ENCODE data around the gene CTNND1. TPM values are rescaled to one million over a fixed set of nuclear protein-coding genes. Genes with fewer than 3 reads are reported as not detected.

Gene CTNND1
- total and polyA plus RNA-seq, 3 donors from 2014 or later: 134 to 227 (median 178) TPM

DNA sequence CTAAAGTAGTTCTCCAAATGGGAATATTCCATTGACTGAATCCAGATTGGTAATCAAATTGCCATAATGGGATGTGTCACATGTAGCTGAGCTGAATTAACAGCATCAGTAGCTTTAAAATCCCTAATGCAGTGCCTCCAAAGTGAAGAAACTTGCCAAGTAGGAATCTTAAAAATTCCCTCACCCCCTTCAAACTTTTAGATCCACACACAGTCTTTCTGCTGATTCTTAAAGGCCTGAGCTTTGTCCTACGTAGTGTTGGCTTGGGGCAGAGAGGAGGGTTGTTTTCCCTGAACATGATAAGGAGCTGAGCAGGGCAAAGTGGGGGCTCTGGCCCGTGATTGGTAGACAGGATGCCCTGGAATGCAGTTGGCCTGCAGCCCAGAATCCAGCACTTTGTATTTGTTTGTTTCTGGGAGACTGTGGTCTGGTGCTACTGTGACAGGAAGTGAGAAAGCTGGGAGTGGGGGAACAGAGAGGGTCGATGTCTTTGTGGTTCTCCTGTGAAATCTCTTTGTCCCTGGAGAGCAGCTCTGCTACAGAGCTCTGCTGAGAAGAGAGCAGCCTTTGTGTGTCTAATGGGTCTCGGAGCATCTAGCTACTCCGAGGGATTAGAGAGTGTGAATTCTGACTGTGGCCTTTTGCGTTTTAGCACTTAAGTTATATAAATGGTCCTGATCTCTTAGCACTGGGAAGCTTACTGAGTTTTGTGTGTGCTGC is 16.9 kb downstream of the CTNND1 start:
- intact Hi-C loops (cut with DNase I; ENCODE audit: low total_unique reads): no loop called here
- peak; percentile 96 for DNase-seq
- Histone ChIP-seq H3K9me3 (no peaks in the 10 kb centered on the region), H3K4me3 (no peak overlapping the region), H3K4me1 (peaks cover 92% of the 10 kb centered on the region), H3K27ac (peak overlapping the region; percentile 67 to 80), H3K36me3 (ENCODE audit: low read depth, missing control alignments) (no peaks in the 10 kb centered on the region), H3K27me3 (no peaks in the 10 kb centered on the region)
- no peak for TF ChIP-seq POLR2A (IDR thresholded peaks at IDR 0.05)
- TF ChIP-seq, protein P1, sequence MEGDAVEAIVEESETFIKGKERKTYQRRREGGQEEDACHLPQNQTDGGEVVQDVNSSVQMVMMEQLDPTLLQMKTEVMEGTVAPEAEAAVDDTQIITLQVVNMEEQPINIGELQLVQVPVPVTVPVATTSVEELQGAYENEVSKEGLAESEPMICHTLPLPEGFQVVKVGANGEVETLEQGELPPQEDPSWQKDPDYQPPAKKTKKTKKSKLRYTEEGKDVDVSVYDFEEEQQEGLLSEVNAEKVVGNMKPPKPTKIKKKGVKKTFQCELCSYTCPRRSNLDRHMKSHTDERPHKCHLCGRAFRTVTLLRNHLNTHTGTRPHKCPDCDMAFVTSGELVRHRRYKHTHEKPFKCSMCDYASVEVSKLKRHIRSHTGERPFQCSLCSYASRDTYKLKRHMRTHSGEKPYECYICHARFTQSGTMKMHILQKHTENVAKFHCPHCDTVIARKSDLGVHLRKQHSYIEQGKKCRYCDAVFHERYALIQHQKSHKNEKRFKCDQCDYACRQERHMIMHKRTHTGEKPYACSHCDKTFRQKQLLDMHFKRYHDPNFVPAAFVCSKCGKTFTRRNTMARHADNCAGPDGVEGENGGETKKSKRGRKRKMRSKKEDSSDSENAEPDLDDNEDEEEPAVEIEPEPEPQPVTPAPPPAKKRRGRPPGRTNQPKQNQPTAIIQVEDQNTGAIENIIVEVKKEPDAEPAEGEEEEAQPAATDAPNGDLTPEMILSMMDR (IDR thresholded peaks at IDR 0.05): no peak
- WGBS, 2 donors: 15 to 24% methylated on average over 6 of the region's 6 CpGs

DNA sequence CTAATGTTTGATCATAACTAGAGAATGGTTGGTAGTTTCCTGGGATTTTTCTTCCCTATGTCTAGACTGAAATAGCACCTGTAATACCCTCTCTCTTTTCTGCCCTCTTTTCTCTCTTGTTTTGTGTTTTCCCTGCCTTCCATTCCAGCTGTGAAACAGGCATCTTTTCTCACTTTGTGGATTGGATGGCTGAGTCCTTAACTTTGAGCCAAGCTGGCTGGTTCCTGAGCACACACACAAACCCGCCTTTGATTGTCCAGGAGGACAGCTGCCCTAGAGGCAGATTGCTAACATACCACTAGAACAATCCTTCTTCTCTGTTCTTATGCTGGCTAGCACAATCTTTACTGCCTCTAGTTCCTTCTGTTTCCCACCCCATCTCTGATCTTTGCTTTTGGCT is 17.7 kb downstream of the CTNND1 start:
- H3K27me3 ChIP-seq: no peaks in the 10 kb centered on the region
- TF ChIP-seq POLR2A (IDR thresholded peaks at IDR 0.05): no peak
- TF ChIP-seq, protein P1 (IDR thresholded peaks at IDR 0.05): no peak
- intact Hi-C loops (cut with DNase I; ENCODE audit: low total_unique reads): no loop called here
- DNase-seq: peak; percentile 62
- H3K36me3 ChIP-seq (ENCODE audit: low read depth, missing control alignments): no peaks in the 10 kb centered on the region
- peak overlapping the region; percentile 67 to 80 for H3K27ac ChIP-seq
- peaks cover 87% of the 10 kb centered on the region for H3K4me1 ChIP-seq
- H3K9me3 ChIP-seq: no peaks in the 10 kb centered on the region
- no peak overlapping the region for H3K4me3 ChIP-seq
- 28 to 32% methylated on average over 1 of the region's 1 CpG for WGBS, 2 donors

DNA sequence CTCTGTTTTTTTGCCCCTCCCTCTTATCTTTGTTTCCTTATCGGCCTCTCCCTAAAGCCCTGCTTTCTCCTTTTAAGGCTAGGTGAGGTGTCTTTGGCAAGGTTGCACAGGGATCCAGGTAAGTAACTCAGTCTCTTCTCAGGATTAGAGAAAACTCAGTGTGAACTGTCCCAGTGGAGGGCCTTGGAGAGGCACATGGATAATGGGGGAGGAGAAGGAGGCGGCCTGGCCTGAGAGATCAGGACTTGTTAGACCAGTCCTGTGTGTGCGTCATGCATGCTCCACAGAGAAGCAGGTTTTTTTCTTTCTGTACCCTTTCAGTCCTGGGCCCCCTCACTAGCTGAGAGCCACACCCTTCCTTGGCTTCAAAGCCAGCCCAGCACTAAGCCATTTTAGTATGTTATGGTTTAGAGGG is 19.9 kb downstream of the CTNND1 start:
- peaks cover 73% of the 10 kb centered on the region for H3K4me1 ChIP-seq
- no peak overlapping the region for H3K4me3 ChIP-seq
- no peaks in the 10 kb centered on the region for H3K9me3 ChIP-seq
- H3K27ac ChIP-seq: peak overlapping the region in 1 of 2 donors; percentile 62
- peak; percentile 58 for DNase-seq
- no peaks in the 10 kb centered on the region for H3K36me3 ChIP-seq (ENCODE audit: low read depth, missing control alignments)
- no peak for TF ChIP-seq POLR2A (IDR thresholded peaks at IDR 0.05)
- TF ChIP-seq, protein P1 (IDR thresholded peaks at IDR 0.05): no peak
- no peaks in the 10 kb centered on the region for H3K27me3 ChIP-seq
- intact Hi-C loops (cut with DNase I; ENCODE audit: low total_unique reads): no loop called here
- 58 to 63% methylated on average over 3 of the region's 3 CpGs for WGBS, 2 donors

DNA sequence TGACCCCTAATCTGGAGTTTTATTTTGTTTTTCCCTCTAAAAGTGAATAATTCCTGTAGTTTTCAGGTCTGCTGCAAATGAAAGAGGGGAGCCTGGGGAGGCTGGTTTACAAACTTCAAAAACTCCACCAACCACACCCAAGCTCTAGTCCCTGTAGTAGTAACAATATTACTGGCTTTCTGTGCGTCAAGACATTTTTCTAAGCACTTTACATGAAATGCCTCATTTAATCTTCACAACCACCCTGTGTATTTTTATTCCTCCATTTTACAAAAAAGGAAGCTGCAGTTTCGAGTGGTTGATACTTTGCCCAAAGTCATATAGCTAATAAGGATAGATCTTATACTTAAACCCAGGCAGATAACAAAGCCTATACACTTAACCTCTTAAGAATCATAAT is 23.5 kb downstream of the CTNND1 start:
- H3K9me3 ChIP-seq: no peaks in the 10 kb centered on the region
- TF ChIP-seq POLR2A (IDR thresholded peaks at IDR 0.05): no peak
- TF ChIP-seq, protein P1 (IDR thresholded peaks at IDR 0.05): no peak
- H3K27me3 ChIP-seq: no peaks in the 10 kb centered on the region
- H3K4me1 ChIP-seq: peaks cover 41% of the 10 kb centered on the region
- H3K36me3 ChIP-seq (ENCODE audit: low read depth, missing control alignments): no peaks in the 10 kb centered on the region
- 61 to 75% methylated on average over 2 of the region's 2 CpGs for WGBS, 2 donors
- no peak overlapping the region for H3K4me3 ChIP-seq
- intact Hi-C loops (cut with DNase I; ENCODE audit: low total_unique reads): no loop called here
- no peak for DNase-seq
- no peak overlapping the region for H3K27ac ChIP-seq

DNA sequence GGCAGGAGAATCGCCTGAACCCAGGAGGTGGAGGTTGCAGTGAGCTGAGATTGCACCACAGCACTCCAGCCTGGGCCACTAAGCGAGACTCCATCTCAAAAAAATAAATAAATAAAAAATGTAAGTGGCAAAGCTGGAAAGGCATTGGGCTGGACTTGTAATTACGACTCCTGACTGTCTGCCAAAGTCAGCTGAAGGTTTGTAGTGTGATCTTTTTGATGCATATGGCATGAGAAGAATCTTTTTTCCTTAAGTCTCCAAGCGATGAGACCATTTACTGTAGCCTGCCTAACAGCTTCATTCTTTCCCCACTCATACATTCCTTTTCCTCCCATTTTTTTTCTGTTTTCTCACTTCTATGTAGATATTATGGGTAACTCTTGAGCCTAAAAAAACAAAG is 24.8 kb downstream of the CTNND1 start:
- WGBS, 2 donors: 88 to 91% methylated on average over 4 of the region's 4 CpGs
- no peak for DNase-seq
- H3K27ac ChIP-seq: no peak overlapping the region

More for the DNA sequence above, 24.8 kb downstream of the CTNND1 start:
- no peaks in the 10 kb centered on the region for H3K36me3 ChIP-seq (ENCODE audit: low read depth, missing control alignments)
- H3K4me3 ChIP-seq: no peak overlapping the region
- H3K27me3 ChIP-seq: no peaks in the 10 kb centered on the region
- intact Hi-C loops (cut with DNase I; ENCODE audit: low total_unique reads): no loop called here
- TF ChIP-seq, protein P1 (IDR thresholded peaks at IDR 0.05): no peak
- TF ChIP-seq POLR2A (IDR thresholded peaks at IDR 0.05): no peak
- no peaks in the 10 kb centered on the region for H3K9me3 ChIP-seq
- peaks cover 29% of the 10 kb centered on the region for H3K4me1 ChIP-seq

All from testis (tissue), 3 donors.